ENCODE measurements around the gene TAF11L12. TPM values are rescaled to one million over a fixed set of nuclear protein-coding genes. Genes with fewer than 3 reads are reported as not detected.

The TAF11L12 gene
- not detected in 2 replicates for total RNA-seq

DNA sequence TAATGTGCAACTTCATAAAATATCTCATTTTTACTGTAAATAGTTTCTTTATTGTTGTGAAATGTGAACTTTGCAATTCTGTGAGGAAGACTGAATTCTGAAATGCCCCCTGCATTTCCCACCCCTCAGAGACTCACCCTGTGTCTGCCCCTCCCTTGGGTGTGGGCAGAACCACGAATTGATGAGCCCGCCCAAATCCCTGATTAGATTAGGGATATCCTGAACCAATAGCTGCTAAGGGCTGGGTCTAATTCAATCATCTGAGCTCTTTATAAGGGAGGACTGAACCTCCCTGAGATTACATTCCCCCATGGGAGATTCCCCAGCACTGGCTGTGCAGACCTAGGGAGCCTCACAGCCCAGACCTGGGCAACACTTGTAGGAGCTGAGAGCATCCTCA is at the start of gene TAF11L12:
Gene TAF11L12, plus strand, starts transcription at position 301 of the 400 bp plus-strand sequence.

GRCh38 chr5:17585658-17586057 is 24.5 kb upstream of the TAF11L12 start, which contains the start of gene TAF11L7:
TAF11L7 (minus strand) TSS chr5:17585758.

DNA sequence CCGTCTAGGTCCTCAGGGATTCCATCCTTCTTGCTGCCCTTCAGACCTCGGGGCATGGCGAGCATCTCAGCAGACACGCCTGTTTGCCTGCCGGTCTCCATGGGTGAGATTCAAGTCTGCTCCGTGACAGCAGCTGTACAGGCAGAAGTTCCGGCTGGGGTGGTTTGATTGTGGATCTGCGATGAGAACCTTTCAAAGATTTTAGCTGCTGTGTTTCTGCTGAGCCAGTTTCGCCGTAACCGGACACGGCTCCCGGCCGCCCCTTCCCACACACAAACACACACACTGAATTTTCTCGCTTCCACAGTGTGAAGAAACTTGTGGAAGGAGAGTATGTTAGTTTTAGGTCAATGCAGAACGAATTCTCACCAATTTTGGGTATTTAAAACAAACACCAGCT is 19.3 kb upstream of the TAF11L12 start, which contains the start of gene TAF11L8:
Gene TAF11L8, minus strand, starts transcription at position 101 of the 400 bp plus-strand sequence.

DNA sequence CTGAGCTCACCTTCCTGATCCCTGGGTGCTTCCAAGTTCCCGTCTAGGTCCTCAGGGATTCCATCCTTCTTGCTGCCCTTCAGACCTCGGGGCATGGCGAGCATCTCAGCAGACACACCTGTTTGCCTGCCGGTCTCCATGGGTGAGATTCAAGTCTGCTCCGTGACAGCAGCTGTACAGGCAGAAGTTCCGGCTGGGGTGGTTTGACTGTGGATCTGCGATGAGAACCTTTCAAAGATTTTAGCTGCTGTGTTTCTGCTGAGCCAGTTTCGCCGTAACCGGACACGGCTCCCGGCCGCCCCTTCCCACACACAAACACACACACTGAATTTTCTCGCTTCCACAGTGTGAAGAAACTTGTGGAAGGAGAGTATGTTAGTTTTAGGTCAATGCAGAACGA is 15.9 kb upstream of the TAF11L12 start, which contains the start of gene TAF11L9:
Gene TAF11L9, minus strand, starts transcription at position 140 of the 400 bp plus-strand sequence.

GRCh38 chr5:17597728-17598127 is 12.5 kb upstream of the TAF11L12 start, which contains the start of gene TAF11L10:
TAF11L10 (minus strand) TSS chr5:17597828.

GRCh38 chr5:17603880-17604279 is 6.3 kb upstream of the TAF11L12 start, which contains the start of gene TAF11L11:
TAF11L11 (plus strand) TSS chr5:17604183.

DNA sequence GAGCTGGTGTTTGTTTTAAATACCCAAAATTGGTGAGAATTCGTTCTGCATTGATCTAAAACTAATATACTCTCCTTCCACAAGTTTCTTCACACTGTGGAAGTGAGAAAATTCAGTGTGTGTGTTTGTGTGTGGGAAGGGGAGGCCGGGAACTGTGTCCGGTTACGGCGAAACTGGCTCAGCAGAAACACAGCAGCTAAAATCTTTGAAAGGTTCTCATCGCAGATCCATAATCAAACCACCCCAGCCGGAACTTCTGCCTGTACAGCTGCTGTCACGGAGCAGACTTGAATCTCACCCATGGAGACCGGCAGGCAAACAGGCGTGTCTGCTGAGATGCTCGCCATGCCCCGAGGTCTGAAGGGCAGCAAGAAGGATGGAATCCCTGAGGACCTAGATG is 21.6 kb downstream of the TAF11L12 start, which contains the start of gene TAF11L13:
Gene TAF11L13, plus strand, starts transcription at position 301 of the 400 bp plus-strand sequence.

DNA sequence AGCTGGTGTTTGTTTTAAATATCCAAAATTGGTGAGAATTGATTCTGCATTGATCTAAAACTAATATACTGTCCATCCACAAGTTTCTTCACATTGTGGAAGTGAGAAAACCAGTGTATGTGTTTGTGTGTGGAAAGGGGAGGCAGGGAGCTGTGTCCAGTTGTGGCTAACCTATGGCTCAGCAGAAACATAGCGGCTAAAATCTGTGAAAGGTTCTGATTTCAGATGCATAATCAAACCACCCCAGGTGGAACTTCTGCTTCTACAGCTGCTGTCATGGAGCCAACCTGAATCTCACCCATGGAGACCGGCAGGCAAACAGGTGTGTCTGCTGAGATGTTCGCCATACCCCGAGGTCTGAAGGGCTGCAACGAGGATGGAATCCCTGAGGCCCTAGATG is 24.0 kb downstream of the TAF11L12 start, which contains the start of gene TAF11L14:
Gene TAF11L14, plus strand, starts transcription at position 301 of the 400 bp plus-strand sequence.

Other genes with a start within 250 kb of the TAF11L12 start
- gene TAF11L2, start 112.2 kb upstream of the TAF11L12 start, total RNA-seq, result not detected in 2 replicates
- not detected in 2 replicates for gene TAF11L3, start 92.0 kb upstream of the TAF11L12 start, total RNA-seq
- gene TAF11L4, start 88.6 kb upstream of the TAF11L12 start, total RNA-seq, result not detected in 2 replicates
- gene TAF11L5, start 85.2 kb upstream of the TAF11L12 start, total RNA-seq, result not detected in 2 replicates
- gene TAF11L6, start 81.7 kb upstream of the TAF11L12 start, total RNA-seq, result not detected in 2 replicates
- not detected in 2 replicates for gene TAF11L7, start 24.6 kb upstream of the TAF11L12 start, total RNA-seq
- gene TAF11L8, start 19.4 kb upstream of the TAF11L12 start, total RNA-seq, result not detected in 2 replicates
- gene TAF11L9, start 16.0 kb upstream of the TAF11L12 start, total RNA-seq, result not detected in 2 replicates
- not detected in 2 replicates for gene TAF11L10, start 12.6 kb upstream of the TAF11L12 start, total RNA-seq
- not detected in 2 replicates for gene TAF11L11, start 6.2 kb upstream of the TAF11L12 start, total RNA-seq
- gene TAF11L13, start 21.7 kb downstream of the TAF11L12 start, total RNA-seq, result not detected in 2 replicates
- not detected in 2 replicates for gene TAF11L14, start 24.1 kb downstream of the TAF11L12 start, total RNA-seq

All from nasal cavity respiratory epithelium epithelial cell of viscerocranial mucosa (primary cell).